HCT116 (cell line): ENCODE data around the gene CDH13. TPM values are rescaled to one million over a fixed set of nuclear protein-coding genes. Genes with fewer than 3 reads are reported as not detected.

ENCODE experiments used
- ATAC-seq: fragments of 200-7000 bp; cut with Tn5 transposase; 2 replicates; pipeline ENCODE4 v1.9.1; 2020; ENCODE audit warnings: mild to moderate bottlenecking, moderate library complexity
- BruUV-seq: library from RNA; stranded (reverse); fragments of 400-500 nt; replicated peaks from 2 replicates; lab custom pipeline; 2021; lab: Mats Ljungman, UMichigan
- CTCF ChIA-PET: fragments of 300-600 bp; sonication (Branson Sonifier 250); formaldehyde crosslinking; loops from one replicate; lab custom pipeline; 2021; ENCODE audit warnings: antibody characterized with exemption; lab: Charles Lee
- POLR2A ChIA-PET: fragments of 300-600, 350-600 bp; sonication (Branson Sonifier 250); formaldehyde crosslinking; loops from one replicate; lab custom pipeline; 2021; ENCODE audit warnings: antibody characterized with exemption; lab: Charles Lee
- RAD21 ChIA-PET, 2 experiments: fragments of 300-600 bp; sonication (Branson Sonifier 250); formaldehyde crosslinking; loops; one replicate each; lab custom pipeline; 2023; ENCODE audit warnings: low total read pairs in 2 of 2; ENCODE audit not compliant: uncharacterized antibody in 2 of 2, unreplicated experiment in 2 of 2, low non-redundant PET in 1 of 2; lab: Charles Lee
- DNase-seq: peaks from one replicate; pipeline ENCODE4 v3.0.0-alpha.2; 2010; ENCODE audit warnings: low read depth, low spot score
- H2AFZ ChIP-seq: fragments of 200-600 bp; shearing (Covaris generic), sonication (generic); 2 replicates; pipeline ENCODE4 v1.6.1; 2017; ENCODE audit warnings: low read depth, mixed run types, mixed read lengths, antibody characterized with exemption, low read length; ENCODE audit not compliant: poor library complexity, severe bottlenecking
- H3K27ac ChIP-seq: 2 replicates; pipeline ENCODE4 v1.5.1; 2012; ENCODE audit warnings: low read depth, low read length
- H3K27me3 ChIP-seq: fragments of 200-600 bp; sonication (generic); 2 replicates; pipeline ENCODE4 v1.6.1; 2016; ENCODE audit warnings: mixed run types, low read length, mixed read lengths; ENCODE audit not compliant: insufficient read depth
- H3K36me3 ChIP-seq, 2 experiments: fragments of 200-500 bp in 1 of 2; fragments of 200-600 bp in 1 of 2; sonication (Bioruptor generic) in 1 of 2; sonication (generic) in 1 of 2; 2 replicates each; pipeline versions ENCODE4 v1.5.1 to v1.6.1; 2014 to 2016; ENCODE audit warnings: low read length in 2 of 2, inconsistent platforms in 1 of 2, mixed read lengths in 1 of 2, mixed run types in 1 of 2; ENCODE audit not compliant: insufficient read depth in 2 of 2, control insufficient read depth in 1 of 2
- H3K4me1 ChIP-seq, 2 experiments: fragments of 200-600 bp in 1 of 2; sonication (generic) in 1 of 2; 2 replicates each; pipeline versions ENCODE4 v1.5.1 to v1.6.1; 2012 to 2017; ENCODE audit warnings: low read length in 2 of 2, inconsistent platforms in 1 of 2, mild to moderate bottlenecking in 1 of 2, mixed read lengths in 1 of 2, mixed run types in 1 of 2, moderate library complexity in 1 of 2; ENCODE audit not compliant: insufficient read depth in 2 of 2, control insufficient read depth in 1 of 2
- H3K4me2 ChIP-seq: fragments of 200-600 bp; sonication (generic); 2 replicates; pipeline ENCODE4 v1.6.1; 2017; ENCODE audit warnings: mixed run types, low read length, mixed read lengths
- H3K4me3 ChIP-seq, 2 experiments: fragments of 200-600 bp in 1 of 2; sonication (generic) in 1 of 2; replicated peaks in 1 of 2; 2 replicates each; pipeline ENCODE4 v1.5.1; 2011 to 2016; ENCODE audit warnings: low read length in 2 of 2, control low read depth in 1 of 2, low read depth in 1 of 2, mild to moderate bottlenecking in 1 of 2, mixed read lengths in 1 of 2, mixed run types in 1 of 2
- H3K79me2 ChIP-seq: fragments of 200-600 bp; sonication (generic); 2 replicates; pipeline ENCODE4 v1.6.1; 2017; ENCODE audit warnings: mild to moderate bottlenecking, mixed run types, low read length, moderate library complexity, mixed read lengths; ENCODE audit not compliant: insufficient read depth
- H3K9ac ChIP-seq: fragments of 200-600 bp; sonication (generic); 2 replicates; pipeline ENCODE4 v1.6.1; 2016; ENCODE audit warnings: low read length, mixed read lengths
- H3K9me2 ChIP-seq: fragments of 200-600 bp; sonication (generic), shearing (Covaris generic); 2 replicates; pipeline ENCODE4 v1.6.1; 2017; ENCODE audit warnings: mixed run types, mild to moderate bottlenecking, moderate library complexity; ENCODE audit not compliant: insufficient read depth
- H3K9me3 ChIP-seq, 2 experiments: fragments of 200-500 bp in 1 of 2; fragments of 200-600 bp in 1 of 2; sonication (Bioruptor generic) in 1 of 2; sonication (generic) in 1 of 2; 2 replicates each; pipeline ENCODE4 v1.6.1; 2014 to 2017; ENCODE audit warnings: low read length in 2 of 2, mixed read lengths in 2 of 2, inconsistent platforms in 1 of 2, low read depth in 1 of 2, mild to moderate bottlenecking in 1 of 2, mixed run types in 1 of 2, moderate library complexity in 1 of 2; ENCODE audit not compliant: control insufficient read depth in 1 of 2, insufficient read depth in 1 of 2
- H4K20me1 ChIP-seq: fragments of 200-600 bp; sonication (generic), shearing (Covaris generic); 2 replicates; pipeline ENCODE4 v1.6.1; 2017; ENCODE audit warnings: mixed run types, mild to moderate bottlenecking, moderate library complexity; ENCODE audit not compliant: insufficient read depth
- CBX3 ChIP-seq: IDR thresholded peaks from 2 replicates; pipeline ENCODE4 v1.6.1; 2012; ENCODE audit warnings: low read depth
- CEBPB ChIP-seq: IDR thresholded peaks from 2 replicates; pipeline ENCODE4 v1.6.1; 2012; ENCODE audit warnings: low read depth
- EGR1 ChIP-seq: IDR thresholded peaks from 2 replicates; pipeline ENCODE4 v1.6.1; 2012; ENCODE audit warnings: low read depth
- ELF1 ChIP-seq: IDR thresholded peaks from 2 replicates; pipeline ENCODE4 v1.6.1; 2012; ENCODE audit warnings: low read depth, borderline replicate concordance
- EZH2 ChIP-seq: fragments of 200-600 bp; sonication (generic); IDR thresholded peaks from 2 replicates; pipeline ENCODE4 v1.6.1; 2017; ENCODE audit warnings: antibody characterized with exemption, mixed run types
- EZH2phosphoT487 ChIP-seq: fragments of 200-600 bp; IDR thresholded peaks from 2 replicates; pipeline ENCODE4 v1.6.1; 2018; ENCODE audit warnings: antibody characterized with exemption, borderline replicate concordance
- FOSL1 ChIP-seq: IDR thresholded peaks from 2 replicates; pipeline ENCODE4 v1.6.1; 2012; ENCODE audit warnings: low read depth
- POLR2A ChIP-seq: IDR thresholded peaks from 2 replicates; pipeline ENCODE4 v1.7.0; 2011; ENCODE audit warnings: borderline replicate concordance; ENCODE audit not compliant: insufficient read depth, insufficient read length; ENCODE audit errors: extremely low read depth
- POLR2AphosphoS5 ChIP-seq: IDR thresholded peaks from 2 replicates; pipeline ENCODE4 v1.6.1; 2011; ENCODE audit warnings: mild to moderate bottlenecking, low read depth, low read length, moderate library complexity
- RAD21 ChIP-seq: IDR thresholded peaks from 2 replicates; pipeline ENCODE4 v1.6.1; 2012; ENCODE audit warnings: low read depth, mild to moderate bottlenecking
- SIN3A ChIP-seq: IDR thresholded peaks from 2 replicates; pipeline ENCODE4 v1.6.1; 2012; ENCODE audit warnings: low read depth
- SP1 ChIP-seq: IDR thresholded peaks from 2 replicates; pipeline ENCODE4 v1.6.1; 2012; ENCODE audit warnings: low read depth
- SRF ChIP-seq: IDR thresholded peaks from 2 replicates; pipeline ENCODE4 v1.6.1; 2012; ENCODE audit warnings: low read depth
- TCF7L2 ChIP-seq: IDR thresholded peaks from 2 replicates; pipeline ENCODE4 v1.7.0; 2011; ENCODE audit warnings: borderline replicate concordance, inconsistent platforms; ENCODE audit not compliant: insufficient read depth, insufficient read length; ENCODE audit errors: extremely low read depth
- YY1 ChIP-seq: IDR thresholded peaks from 2 replicates; pipeline ENCODE4 v1.6.1; 2011; ENCODE audit warnings: low read length, low read depth, moderate library complexity, mild to moderate bottlenecking; ENCODE audit not compliant: insufficient replicate concordance; ENCODE audit errors: extremely low read depth
- ZFX ChIP-seq: fragments of 450-650 bp; IDR thresholded peaks from 2 replicates; pipeline ENCODE4 v1.6.1; 2017
- ZNF274 ChIP-seq: fragments of 200-500 bp; sonication (Bioruptor generic); IDR thresholded peaks from 2 replicates; pipeline ENCODE4 v1.6.1; 2014; ENCODE audit warnings: mild to moderate bottlenecking, low read depth, low read length, inconsistent platforms
- intact Hi-C: fragments of 100-400 bp; cut with micrococcal nuclease; formaldehyde crosslinking; loops from 2 replicates; pipeline ENCODE4 v1.10.0; 2022
- total RNA-seq: library from RNA; stranded (reverse); gene quantifications from one replicate; pipeline ENCODE4 v1.2.1, GENCODE V29; 2021; ENCODE audit not compliant: unreplicated experiment
- TF ChIP-seq, protein P1 (sequence below): IDR thresholded peaks from 2 replicates; pipeline ENCODE4 v1.6.1; 2011; ENCODE audit warnings: mild to moderate bottlenecking, low read length, moderate library complexity; ENCODE audit not compliant: insufficient replicate concordance; ENCODE audit errors: extremely low read depth
- TF ChIP-seq, protein P2 (sequence below), 3 experiments: fragments of 200-600 bp in 1 of 3; sonication (generic) in 1 of 3; IDR thresholded peaks in 2 of 3; conservative IDR thresholded peaks in 1 of 3; 2 replicates each; pipeline ENCODE4 v1.5.1; 2012 to 2017; ENCODE audit warnings: low read depth in 2 of 3, low read length in 2 of 3, antibody characterized with exemption in 1 of 3, borderline replicate concordance in 1 of 3, control low read depth in 1 of 3, mild to moderate bottlenecking in 1 of 3, mixed read lengths in 1 of 3, mixed run types in 1 of 3, moderate library complexity in 1 of 3; ENCODE audit not compliant: insufficient read depth in 1 of 3
- TF ChIP-seq, protein P3 (sequence below): IDR thresholded peaks from 2 replicates; pipeline ENCODE4 v1.6.1; 2012

Gene CDH13
- total RNA-seq, 1 experiment from 2014 or later, result not detected

DNA sequence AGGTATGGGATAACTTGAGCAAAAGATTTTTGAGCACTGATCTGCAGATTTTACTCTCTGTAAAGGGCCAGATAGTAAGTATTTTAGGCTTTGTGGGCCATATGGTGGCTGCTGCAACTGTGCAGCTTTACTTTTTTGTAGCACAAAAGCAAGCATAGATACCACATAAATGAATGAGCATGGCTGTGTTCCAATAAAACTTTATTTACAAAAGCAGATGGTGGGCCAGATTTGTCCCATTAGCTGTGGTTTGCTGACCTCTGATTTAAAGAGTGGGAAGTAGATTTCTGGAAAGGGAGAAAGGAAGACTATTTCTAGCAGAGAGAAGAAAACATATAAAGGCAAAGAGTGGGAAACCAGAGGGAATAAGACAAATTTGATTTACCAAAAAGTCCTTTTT, 882.5 kb downstream of the CDH13 start:
- ChIA-PET POLR2A (no interaction called here), RAD21 (no interaction called here), CTCF (no interaction called here)
- no peak overlapping the region for H3K4me2 ChIP-seq
- DNase-seq (no peak), ATAC-seq (no peak)
- no peak overlapping the region for H3K27ac ChIP-seq
- no peaks in the 10 kb centered on the region for H3K4me1 ChIP-seq
- no TSS peak for BruUV-seq
- no peaks in the 10 kb centered on the region for H3K79me2 ChIP-seq
- no peak for TF ChIP-seq SIN3A
- H3K36me3 ChIP-seq, result no peaks in the 10 kb centered on the region
- no peaks in the 10 kb centered on the region for H4K20me1 ChIP-seq
- no peak overlapping the region for H3K9ac ChIP-seq
- intact Hi-C loops, result no loop called here
- H3K9me2 ChIP-seq, result no peaks in the 10 kb centered on the region
- no peak overlapping the region for H2AFZ ChIP-seq
- H3K4me3 ChIP-seq, result no peak overlapping the region
- no peaks in the 10 kb centered on the region for H3K9me3 ChIP-seq
- H3K27me3 ChIP-seq, result peaks cover 7% of the 10 kb centered on the region; the same call in 1 of the 2 replicates

DNA sequence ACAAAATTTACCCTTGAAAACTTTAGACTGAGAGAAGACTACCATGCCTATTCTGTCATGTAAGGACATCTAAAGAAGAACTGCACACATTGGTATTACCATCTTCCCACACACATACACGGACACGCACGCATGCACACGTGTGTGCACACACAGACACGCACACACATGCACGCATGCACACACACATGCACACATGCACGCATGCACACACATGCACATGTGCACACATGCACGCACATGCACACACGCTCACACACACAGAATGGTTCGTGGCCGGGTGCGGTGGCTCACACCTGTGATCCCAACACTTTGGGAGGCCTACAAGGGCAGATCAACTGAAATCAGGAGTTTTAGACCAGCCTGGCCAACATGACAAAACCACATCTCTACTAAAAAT, 884.1 kb downstream of the CDH13 start:
- Histone ChIP-seq H3K9ac (no peak overlapping the region), H3K9me2 (no peaks in the 10 kb centered on the region), H3K4me2 (no peak overlapping the region), H3K36me3 (no peaks in the 10 kb centered on the region), H3K79me2 (no peaks in the 10 kb centered on the region), H3K9me3 (no peaks in the 10 kb centered on the region), H3K4me1 (no peaks in the 10 kb centered on the region), H2AFZ (no peak overlapping the region), H3K4me3 (no peak overlapping the region), H3K27me3 (peaks cover 7% of the 10 kb centered on the region; the same call in 1 of the 2 replicates), H3K27ac (no peak overlapping the region), H4K20me1 (no peaks in the 10 kb centered on the region)
- ChIA-PET RAD21 (no interaction called here), POLR2A (no interaction called here), CTCF (no interaction called here)
- no TSS peak for BruUV-seq
- intact Hi-C loops, result no loop called here
- no peak for DNase-seq
- ATAC-seq, result no peak
- TF ChIP-seq YY1 (no peak), ELF1 (no peak), EGR1 (no peak), FOSL1 (no peak), POLR2A (no peak), ZNF274 (no peak), TCF7L2 (no peak), CBX3 (no peak), EZH2 (no peak), SP1 (no peak), RAD21 (no peak), SRF (no peak), ZFX (no peak), POLR2AphosphoS5 (no peak), CEBPB (no peak), EZH2phosphoT487 (no peak)
- TF ChIP-seq, protein P1, sequence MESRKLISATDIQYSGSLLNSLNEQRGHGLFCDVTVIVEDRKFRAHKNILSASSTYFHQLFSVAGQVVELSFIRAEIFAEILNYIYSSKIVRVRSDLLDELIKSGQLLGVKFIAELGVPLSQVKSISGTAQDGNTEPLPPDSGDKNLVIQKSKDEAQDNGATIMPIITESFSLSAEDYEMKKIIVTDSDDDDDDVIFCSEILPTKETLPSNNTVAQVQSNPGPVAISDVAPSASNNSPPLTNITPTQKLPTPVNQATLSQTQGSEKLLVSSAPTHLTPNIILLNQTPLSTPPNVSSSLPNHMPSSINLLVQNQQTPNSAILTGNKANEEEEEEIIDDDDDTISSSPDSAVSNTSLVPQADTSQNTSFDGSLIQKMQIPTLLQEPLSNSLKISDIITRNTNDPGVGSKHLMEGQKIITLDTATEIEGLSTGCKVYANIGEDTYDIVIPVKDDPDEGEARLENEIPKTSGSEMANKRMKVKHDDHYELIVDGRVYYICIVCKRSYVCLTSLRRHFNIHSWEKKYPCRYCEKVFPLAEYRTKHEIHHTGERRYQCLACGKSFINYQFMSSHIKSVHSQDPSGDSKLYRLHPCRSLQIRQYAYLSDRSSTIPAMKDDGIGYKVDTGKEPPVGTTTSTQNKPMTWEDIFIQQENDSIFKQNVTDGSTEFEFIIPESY, result no peak
- TF ChIP-seq, protein P2, sequence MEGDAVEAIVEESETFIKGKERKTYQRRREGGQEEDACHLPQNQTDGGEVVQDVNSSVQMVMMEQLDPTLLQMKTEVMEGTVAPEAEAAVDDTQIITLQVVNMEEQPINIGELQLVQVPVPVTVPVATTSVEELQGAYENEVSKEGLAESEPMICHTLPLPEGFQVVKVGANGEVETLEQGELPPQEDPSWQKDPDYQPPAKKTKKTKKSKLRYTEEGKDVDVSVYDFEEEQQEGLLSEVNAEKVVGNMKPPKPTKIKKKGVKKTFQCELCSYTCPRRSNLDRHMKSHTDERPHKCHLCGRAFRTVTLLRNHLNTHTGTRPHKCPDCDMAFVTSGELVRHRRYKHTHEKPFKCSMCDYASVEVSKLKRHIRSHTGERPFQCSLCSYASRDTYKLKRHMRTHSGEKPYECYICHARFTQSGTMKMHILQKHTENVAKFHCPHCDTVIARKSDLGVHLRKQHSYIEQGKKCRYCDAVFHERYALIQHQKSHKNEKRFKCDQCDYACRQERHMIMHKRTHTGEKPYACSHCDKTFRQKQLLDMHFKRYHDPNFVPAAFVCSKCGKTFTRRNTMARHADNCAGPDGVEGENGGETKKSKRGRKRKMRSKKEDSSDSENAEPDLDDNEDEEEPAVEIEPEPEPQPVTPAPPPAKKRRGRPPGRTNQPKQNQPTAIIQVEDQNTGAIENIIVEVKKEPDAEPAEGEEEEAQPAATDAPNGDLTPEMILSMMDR (IDR thresholded peaks at IDR 0.05 in 2 of 3, conservative IDR thresholded peaks at IDR 0.05 in 1 of 3; ENCODE audit: borderline replicate concordance in 1 of 3, insufficient read depth in 1 of 3, low read depth in 2 of 3, low read length in 2 of 3), result no peak
- TF ChIP-seq, protein P3, sequence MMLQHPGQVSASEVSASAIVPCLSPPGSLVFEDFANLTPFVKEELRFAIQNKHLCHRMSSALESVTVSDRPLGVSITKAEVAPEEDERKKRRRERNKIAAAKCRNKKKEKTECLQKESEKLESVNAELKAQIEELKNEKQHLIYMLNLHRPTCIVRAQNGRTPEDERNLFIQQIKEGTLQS, result no peak
